ENCODE data around the gene MINDY4B. TPM values are rescaled to one million over a fixed set of nuclear protein-coding genes. Genes with fewer than 3 reads are reported as not detected.
A peak's percentile ranks its signal among the peaks of the same experiment; 100 is the strongest.

The MINDY4B gene
- total RNA-seq, 6 experiments from 2014 or later, result not detected

GRCh38 chr3:150922611-150923010, 17.4 kb upstream of the MINDY4B start:
- Mint-ChIP-seq H3K4me3 (no peak overlapping the region), H3K27me3 (ENCODE audit: insufficient read depth) (peaks cover 24% of the 10 kb centered on the region), H3K4me1 (ENCODE audit: low read depth) (peaks cover 5% of the 10 kb centered on the region; the same call in 1 of the 2 replicates), H3K9me3 (no peaks in the 10 kb centered on the region), H3K27ac (no peak overlapping the region), H3K36me3 (ENCODE audit: low read depth) (no peaks in the 10 kb centered on the region)
- no peak for TF ChIP-seq CTCF (IDR thresholded peaks at IDR 0.05)
- no peak for DNase-seq

- Mint-ChIP-seq H3K27ac (no peak overlapping the region), H3K36me3 (ENCODE audit: low read depth) (no peaks in the 10 kb centered on the region), H3K9me3 (no peaks in the 10 kb centered on the region), H3K27me3 (ENCODE audit: insufficient read depth) (peaks cover 24% of the 10 kb centered on the region), H3K4me3 (no peak overlapping the region), H3K4me1 (ENCODE audit: low read depth) (peaks cover 5% of the 10 kb centered on the region; the same call in 1 of the 2 replicates)
- no peak for DNase-seq
- TF ChIP-seq CTCF (IDR thresholded peaks at IDR 0.05), result no peak
Measured at GRCh38 chr3:150921209-150921608, 16.0 kb upstream of the MINDY4B start.

GRCh38 chr3:150920236-150920635, 15.0 kb upstream of the MINDY4B start:
- H3K4me3 Mint-ChIP-seq, result no peak overlapping the region
- H3K27ac Mint-ChIP-seq, result no peak overlapping the region
- H3K4me1 Mint-ChIP-seq (ENCODE audit: low read depth), result peaks cover 5% of the 10 kb centered on the region; the same call in 1 of the 2 replicates
- peaks cover 21% of the 10 kb centered on the region; the same call in 1 of the 2 replicates for H3K27me3 Mint-ChIP-seq (ENCODE audit: insufficient read depth)
- DNase-seq, result peak; percentile 26
- no peak for TF ChIP-seq CTCF (IDR thresholded peaks at IDR 0.05)
- no peaks in the 10 kb centered on the region for H3K9me3 Mint-ChIP-seq
- no peaks in the 10 kb centered on the region for H3K36me3 Mint-ChIP-seq (ENCODE audit: low read depth)

GRCh38 chr3:150917951-150918350, 12.7 kb upstream of the MINDY4B start:
- no peak for DNase-seq
- no peak overlapping the region for H3K27ac Mint-ChIP-seq
- H3K27me3 Mint-ChIP-seq (ENCODE audit: insufficient read depth), result peaks cover 12% of the 10 kb centered on the region

GRCh38 chr3:150913133-150913922, 8.1 kb upstream of the MINDY4B start:
- H3K27ac Mint-ChIP-seq, result no peak overlapping the region
- no peak for TF ChIP-seq CTCF (IDR thresholded peaks at IDR 0.05)
- no peaks in the 10 kb centered on the region for H3K36me3 Mint-ChIP-seq (ENCODE audit: low read depth)
- peaks cover 29% of the 10 kb centered on the region for H3K27me3 Mint-ChIP-seq (ENCODE audit: insufficient read depth)
- DNase-seq, result no peak
- H3K4me3 Mint-ChIP-seq, result no peak overlapping the region
- H3K4me1 Mint-ChIP-seq (ENCODE audit: low read depth), result no peaks in the 10 kb centered on the region
- no peaks in the 10 kb centered on the region for H3K9me3 Mint-ChIP-seq

More at GRCh38 chr3:150917951-150918350, 12.7 kb upstream of the MINDY4B start:
- Mint-ChIP-seq H3K36me3 (ENCODE audit: low read depth) (no peaks in the 10 kb centered on the region), H3K4me3 (no peak overlapping the region), H3K9me3 (no peaks in the 10 kb centered on the region), H3K4me1 (ENCODE audit: low read depth) (peaks cover 5% of the 10 kb centered on the region; the same call in 1 of the 2 replicates)
- TF ChIP-seq CTCF (IDR thresholded peaks at IDR 0.05), result no peak

Data from HFFc6 (cell line).